CMK (cell line): ENCODE results near the gene TC2N.
"Not testable (repeated sequence)": the region's sequence is repeated elsewhere in the genome, so short reads cannot be mapped to it uniquely, and the experiment has no call there.

Source experiments
- DNase-seq: peaks from one replicate; pipeline ENCODE4 v3.0.0-alpha.2; 2010; ENCODE audit warnings: low read depth

TC2N gene

DNA sequence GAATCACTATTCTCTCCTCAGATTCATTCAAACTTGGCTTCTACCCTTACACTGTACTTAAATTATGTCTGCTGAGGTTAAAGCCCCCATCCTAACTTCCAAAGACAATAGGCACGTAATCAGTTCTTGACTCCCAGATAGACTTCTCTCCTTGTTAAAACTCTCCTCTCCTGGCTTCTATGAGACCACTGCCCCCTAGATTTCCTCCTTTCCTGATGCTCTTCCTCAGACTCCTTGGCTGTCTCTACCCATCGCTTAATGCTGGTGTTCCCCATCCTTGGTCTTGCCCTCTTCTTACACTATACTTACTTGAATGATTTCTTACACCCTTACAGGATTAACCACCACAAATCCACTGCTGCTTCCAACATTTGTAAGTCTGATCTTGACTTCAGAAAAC lies 32.8 kb downstream of the TC2N start:
- DNase-seq = no peak

DNA sequence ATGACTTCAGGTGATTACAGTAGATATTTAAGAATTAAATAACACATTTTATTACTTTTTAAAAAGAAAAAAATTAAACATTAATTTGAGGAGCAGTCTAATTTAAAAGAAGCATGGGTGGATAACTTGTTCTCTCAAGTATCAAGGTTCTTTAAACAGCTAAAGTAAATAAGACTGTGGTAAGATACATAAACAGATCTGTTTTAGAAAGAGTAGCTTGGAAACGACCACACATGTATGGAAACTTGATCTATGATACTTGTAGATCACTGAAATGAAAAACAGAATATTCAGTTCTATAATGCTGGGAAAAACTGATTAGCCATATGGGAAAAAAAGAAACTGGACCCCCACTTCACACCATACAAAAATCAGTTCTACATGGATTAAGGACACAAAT lies 36.0 kb downstream of the TC2N start:
- DNase-seq = no peak

DNA sequence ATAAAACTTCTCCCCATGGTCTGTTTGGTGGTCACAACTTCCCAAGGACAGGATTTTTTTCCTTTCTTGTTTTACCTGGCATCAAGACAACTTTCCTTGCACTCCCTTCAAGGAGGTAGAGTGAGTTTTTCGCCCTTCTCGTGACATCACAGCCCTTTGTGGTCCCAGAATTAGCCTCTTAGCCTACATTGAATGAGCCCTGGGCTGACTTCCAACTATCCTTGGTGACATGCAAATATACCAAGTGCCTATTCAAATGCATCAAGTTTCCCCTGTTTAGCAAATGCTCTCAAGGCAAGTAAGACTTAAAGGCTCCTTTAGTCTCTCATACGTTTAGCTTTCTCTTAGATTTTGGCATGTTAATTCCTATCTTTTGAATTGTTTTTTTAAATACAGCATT lies 36.6 kb downstream of the TC2N start:
- DNase-seq = no peak

DNA sequence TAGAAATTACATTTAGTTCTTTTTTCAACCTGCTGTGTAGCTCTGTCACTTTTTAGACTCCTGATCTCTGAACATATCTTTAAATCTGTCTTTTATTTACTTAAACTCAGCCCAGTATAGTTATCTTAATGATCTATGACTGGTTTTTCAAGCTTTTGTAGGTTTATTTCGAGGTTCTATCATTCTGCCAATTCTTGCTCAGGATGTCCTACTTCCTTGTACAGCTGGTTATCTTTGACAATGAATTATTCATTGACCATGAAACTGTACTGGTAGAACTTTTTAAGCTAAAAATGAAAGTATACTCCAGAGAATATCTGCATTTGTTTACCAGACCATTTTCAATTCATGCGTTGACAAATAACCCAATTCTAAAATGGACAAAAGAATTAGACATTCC lies 37.8 kb downstream of the TC2N start:
- DNase-seq = no peak

DNA sequence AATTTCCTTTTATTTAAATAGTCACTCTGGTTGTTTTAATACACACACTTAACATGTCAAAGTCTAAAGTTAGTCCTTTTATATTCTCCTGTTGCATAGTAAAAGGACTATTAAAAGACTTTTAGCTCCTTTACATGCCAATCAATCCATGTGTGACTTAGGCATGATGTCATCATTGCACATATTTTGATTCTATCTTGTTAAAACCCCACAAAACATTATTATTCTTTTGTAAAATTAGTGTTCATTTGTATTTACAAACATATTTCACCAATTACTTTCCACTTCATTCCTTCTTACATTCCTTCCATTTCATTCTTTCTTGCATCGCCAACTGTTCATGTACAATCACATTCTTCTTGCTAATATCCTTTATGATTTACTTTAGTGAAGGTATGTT lies 39.6 kb downstream of the TC2N start:
- DNase-seq = no peak

DNA sequence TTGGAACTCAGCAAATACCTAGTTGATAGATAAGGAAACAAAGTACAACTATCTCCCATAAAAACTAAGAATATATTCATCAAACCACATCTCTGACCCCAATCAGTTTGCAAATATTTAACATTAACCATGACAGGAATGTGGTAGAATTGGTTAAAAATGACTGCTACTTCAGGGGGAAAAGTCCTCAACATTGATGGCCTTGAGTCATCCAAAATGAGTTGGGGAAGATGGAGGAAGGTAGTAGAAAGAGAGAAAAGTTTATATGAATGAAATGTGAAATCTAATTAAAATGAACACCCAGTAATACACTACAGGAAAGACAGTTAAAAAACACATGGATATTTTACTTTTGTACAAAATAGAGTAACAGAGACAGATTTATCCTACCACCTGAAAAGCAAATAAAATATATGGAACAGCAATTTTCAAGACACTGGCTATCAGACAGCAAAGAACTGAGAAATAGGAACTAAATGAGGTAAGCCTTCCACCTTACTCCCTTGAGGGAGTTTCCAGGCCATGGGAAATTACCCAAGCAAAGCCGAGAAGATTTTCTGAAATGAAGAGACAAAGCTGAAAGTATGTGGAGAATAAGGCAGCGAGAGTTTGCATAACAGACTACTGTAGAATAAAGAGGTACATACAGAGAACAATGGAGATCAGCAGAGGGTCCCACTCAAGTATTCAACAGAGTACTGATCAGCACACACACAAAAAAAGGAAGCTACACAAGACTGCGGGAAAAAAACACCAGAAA lies 49.6 kb downstream of the TC2N start:
- no peak for DNase-seq

DNA sequence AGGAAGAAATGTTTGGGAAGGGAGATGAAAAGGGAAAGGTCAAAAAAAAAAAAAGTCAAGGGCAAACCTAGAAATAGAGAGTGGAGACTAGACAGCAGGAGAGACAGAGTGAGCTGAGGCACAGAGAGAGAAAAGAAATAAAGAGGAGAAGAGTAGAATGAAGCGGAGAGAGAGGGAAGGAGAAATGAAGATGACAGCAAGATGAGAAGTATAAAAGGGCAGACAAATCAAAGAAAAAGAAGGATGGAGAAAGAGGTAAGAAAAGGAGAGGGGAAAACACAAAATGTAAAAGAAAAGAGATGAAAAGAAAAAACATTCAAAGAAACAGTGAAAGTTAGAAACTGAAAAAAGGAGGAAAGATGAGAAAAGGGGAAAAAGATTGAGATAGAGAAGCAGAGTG lies 53.0 kb downstream of the TC2N start:
- DNase-seq = no peak

DNA sequence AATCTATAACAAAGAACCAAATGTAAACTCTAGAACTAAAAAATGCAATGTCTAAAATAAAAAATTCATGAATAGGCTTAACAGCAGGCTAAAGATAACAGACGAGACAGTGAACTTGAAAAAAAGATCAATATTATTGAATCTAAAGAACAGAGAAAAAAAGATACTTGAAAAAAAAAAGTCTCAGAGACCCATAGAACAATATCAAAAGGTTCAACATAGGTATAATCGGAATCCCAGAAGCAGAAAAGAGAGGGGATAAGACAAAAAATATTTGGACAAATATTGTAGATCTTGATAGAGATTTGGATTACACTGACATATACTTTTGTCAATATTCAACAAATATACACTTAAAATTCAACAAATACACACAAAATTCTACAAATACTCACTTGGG lies 56.6 kb downstream of the TC2N start:
- no peak for DNase-seq

DNA sequence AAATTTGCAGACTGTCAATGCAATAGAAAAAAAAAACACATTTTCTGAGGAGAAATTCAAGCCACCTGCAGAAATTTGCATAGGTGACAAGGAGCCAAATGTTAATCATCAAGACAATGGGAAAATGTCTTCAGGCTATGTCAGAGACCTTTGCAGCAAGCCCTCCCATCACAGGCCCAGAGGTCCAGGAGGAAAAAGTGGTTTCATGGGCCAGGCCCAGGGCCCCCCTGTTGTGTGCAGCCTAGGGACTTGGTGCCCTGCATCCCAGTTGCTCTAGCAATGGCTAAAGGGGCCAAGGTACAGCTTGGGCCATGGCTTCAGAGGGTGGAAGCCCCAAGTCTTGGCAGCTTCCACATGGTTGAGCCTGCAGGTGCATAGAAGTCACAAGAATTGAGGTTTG lies 60.6 kb downstream of the TC2N start:
- no peak for DNase-seq

DNA sequence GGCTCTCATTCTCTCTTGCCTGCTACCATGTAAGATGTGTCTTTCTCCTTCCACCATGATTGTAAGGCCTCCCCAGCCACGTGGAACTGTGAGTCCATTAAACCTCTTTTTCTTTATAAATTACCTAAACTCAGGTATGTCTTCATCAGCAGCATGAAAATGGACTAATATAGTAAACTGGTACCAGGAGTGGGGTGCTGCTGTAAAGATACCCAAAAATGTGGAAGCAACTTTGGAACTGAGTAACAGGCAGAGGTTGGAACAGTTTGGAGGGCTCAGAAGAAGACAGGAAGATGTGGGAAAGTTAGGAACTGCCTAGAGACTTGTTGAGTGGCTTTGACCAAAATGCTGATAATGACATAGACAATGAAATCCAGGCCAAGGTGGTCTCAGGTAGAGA lies 61.2 kb downstream of the TC2N start:
- DNase-seq = not testable (repeated sequence)

DNA sequence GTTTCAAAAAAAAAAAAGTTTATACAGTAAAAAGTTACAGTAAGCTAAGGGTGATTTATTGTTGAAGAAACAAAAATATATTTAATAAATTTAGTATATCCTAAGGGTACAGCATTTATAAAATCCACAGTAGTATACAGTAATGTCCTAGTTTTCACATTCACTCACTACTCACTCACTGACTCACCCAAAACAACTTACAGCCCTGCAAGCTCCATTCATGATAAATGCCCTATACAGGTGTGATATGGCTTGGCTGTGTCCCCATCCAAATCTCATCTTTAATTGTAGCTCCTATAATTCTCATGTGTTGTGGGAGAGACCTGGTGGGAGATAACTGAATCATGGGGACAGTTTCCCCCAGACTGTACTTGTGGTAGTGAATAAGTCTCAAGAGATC lies 61.7 kb downstream of the TC2N start:
- DNase-seq = no peak

DNA sequence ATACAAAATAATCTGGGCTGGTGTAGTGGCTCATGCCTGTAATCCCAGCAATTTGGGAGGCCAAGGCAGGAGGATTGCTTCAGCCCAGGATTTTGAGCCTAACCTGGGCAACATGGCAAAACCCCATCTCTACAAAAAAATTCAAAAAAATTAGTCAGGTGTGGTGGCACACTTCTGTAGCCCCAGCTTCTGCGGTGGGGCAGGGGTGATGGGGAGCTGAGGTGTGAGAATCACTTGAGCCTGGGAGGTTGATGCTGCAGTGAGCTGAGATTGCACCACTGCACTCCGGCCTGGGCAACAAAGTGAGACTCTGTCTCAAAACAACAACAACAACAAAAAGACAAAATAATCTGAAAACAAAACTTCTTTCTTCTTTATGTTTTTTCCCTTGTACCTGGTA lies 66.0 kb downstream of the TC2N start:
- no peak for DNase-seq

DNA sequence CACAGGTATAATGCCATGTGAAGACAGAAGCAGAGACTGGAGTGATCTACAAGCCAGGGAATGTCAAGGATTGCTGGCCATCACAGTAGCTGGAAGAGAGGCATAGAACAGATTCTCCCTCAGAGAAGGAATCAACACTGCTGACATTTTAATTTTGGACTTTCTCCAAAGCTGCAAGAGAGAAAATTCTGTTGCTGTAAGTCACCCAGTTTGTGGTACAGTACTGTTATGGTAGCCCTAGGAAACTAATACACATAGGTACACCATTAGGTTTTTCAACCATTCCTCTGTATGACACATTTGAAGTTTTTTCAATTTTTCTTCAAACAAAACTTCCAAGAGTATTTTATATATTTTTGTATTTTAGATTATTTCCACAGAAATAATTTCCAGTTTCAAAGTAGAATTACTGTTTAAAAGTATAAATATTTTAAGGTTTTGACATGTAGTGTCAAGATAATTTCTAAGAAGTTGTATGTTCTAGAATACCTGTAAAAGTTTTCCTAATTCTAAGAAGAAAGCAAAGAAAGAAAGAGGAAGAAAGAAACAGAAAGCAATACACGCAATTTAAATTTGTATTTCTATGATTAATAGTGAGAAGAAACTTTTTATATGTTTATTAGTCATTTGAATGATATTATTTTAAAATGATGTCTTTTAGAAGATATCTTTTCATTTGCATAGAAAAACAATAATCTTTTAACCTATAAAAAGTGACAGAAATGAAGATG lies 70.6 kb downstream of the TC2N start:
- DNase-seq = no peak

DNA sequence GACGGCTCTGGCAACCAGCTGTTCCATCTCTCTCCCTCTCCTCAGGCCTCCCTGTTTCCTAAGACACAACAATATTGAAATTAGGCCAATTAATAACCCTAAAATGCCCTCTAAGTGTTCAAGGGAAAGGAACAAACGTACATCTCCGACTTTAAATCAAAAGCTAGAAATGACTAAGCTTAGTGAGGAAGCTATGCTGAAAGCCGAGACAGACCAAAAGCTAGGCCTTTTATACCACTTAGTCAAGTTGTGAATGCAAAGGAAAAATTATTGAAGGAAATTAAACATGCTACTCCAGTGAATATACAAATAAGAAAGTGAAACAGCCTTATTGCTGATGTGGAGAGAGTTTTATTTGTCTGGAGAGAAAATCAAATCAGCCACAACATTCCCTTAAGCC lies 73.6 kb downstream of the TC2N start:
- no peak for DNase-seq

DNA sequence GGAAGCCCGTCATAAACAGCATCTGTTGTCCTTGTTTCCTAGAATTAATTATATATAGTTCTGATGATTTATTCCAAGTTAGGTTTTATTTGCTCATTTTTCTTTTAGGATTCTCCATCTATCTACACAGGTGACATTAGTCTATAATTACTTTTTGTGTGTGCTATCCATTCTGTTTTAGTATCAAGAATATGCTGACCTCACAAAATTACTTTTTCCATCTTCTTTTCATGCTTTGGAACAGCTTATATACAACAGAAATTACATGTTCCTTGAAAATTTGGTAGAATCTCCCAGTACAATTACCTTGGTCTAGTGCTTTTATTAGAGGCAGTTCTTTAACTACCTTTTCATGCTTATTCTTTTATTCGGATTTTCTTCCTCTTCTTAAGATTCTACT lies 81.1 kb downstream of the TC2N start:
- no peak for DNase-seq

DNA sequence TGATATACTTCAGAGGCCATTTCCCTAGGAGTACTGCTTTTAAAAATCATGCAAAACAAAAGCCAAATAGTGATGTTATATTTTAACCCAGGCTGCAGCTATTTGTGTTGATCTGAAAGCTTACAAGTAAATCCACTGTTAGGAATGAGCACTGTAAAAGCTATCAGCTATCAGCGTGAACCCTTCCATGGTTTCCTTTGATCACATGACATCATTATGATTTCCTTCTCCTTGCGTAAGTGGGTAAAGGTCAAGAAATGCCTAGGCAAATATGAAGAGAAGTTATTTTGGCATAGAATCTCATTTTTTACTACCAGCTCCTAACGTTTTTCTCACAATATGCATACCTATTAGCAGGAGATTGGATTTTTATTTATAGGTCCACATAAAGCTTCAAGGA lies 86.9 kb downstream of the TC2N start:
- DNase-seq = no peak

DNA sequence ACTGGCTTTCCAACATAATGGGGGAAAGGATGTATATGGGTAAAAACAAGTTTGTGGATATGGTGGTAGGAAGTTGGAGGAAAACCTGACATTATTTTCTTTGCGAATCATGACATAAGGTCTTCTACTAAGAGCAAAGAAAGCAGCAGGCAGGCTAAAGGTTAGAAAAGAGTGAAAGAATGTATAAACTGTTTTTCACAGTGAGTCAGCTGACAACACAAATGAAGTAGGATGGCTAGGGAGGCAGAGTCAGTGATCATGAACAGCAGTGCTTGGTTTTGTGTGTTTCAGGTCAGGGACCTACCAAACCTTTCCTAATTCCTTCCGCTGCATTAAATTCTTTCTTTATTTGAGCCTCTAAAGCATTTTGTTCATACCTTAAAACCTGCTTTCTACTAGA lies 89.1 kb downstream of the TC2N start:
- no peak for DNase-seq

DNA sequence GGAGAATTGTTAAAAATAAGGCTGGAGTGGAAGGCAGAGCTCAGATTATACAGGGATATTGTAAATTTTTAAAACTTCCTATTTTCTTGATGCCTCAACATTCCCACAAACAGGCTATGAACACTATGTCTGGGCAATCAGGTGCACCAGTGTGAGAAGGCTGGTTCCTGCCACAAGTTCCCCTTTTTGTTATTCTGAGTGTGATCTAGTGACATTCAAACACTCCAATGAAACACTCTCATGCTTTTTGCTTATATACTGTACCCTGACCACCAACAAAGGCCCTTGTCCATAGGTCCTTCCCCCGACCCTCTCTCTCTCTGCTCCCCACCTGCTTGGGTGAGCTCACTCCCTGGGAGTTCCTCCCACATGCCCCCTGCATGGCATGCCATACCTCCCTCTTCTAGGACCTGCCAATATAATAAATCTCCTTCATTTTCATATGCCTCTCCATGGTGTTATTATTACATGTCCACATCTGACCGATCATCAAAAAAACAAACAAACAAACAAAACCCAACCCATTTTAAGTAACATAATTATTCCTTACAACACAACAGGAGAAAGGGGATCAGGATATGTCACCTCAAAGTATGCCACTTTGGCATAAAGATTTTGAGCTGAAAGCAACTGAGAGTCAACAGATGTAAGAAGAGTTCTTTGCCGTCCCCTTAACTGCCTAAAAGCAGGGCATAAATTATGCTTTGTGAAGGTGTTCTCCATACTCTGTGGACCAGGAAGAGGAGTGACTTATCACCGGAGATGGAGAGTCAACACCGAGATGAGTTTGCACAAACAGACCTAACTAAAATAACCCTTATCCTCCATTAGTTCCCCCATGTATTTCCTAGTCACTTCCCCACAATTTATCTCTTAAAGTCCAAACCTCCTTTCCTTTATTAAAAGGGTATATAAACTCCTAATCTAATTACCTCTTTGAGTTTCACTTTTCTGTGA lies 92.9 kb downstream of the TC2N start:
- no peak for DNase-seq

DNA sequence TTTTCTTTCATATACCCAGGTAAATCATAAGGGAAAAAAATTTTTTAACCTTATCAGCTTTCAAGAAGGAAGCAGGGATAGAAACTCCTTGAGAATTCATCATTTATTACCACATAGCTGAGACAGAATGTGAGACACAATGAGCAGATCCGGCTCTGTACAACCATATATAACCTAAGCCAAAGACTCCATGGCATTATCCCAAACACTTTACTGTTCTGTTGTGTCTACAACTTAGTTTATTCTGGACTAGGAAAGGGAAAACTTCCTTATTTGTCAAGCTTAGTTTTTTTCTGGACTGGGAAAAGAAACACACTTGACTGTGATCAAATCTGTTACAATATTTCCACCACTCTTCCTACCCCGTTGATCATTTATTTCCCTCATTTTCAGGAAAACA lies 97.2 kb downstream of the TC2N start:
- DNase-seq = no peak

DNA sequence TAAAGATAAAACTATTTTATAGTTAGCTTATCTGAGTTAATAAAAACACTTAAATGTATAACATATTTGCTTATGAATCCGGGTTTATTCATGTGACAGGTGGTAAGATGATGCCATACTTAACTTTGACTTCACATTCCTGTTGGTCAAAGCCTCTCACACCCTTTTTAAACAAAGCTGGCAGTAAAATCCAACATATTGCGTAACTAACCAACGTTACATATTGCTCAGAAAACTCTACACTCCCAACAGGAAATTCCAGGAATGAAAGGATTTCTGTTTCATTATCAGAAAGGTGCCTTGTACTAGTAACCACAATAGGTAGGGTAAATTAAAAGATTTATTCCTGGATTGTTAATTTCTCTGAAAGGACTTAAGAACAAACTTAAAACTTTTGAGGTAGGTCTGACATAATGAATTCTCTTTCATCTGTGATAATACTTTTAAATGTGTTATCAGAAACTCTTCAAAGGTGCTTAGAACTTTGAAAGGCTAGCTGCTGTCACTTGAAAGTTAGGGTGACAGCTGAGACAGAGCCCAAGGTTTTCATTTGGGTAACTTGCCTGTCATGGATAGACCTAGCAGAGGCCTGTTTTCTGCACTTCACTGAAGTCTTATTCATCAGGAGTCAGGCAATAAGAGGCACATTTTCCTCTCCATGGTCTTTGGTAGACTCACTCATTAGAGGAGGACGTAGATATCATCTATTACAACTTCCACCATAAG lies 111.6 kb downstream of the TC2N start:
- DNase-seq = no peak

DNA sequence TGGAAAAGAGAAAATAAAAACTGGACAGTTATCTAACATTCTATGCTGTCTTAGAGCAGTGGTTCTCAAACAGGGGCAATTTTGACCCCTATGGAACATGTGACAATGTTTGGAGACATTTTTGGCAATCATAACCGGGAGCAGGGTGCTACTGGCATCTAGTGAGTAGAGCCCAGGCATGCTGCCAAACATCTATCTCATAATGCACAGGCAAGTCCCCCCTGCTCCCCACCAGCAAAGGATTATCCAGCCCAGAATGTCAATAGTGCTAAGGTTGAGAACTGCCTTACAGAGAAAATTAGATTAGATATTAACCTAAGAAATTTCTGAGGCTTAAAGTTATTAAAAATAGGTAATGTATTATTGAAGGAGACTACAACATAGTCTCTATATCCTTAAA lies 112.5 kb downstream of the TC2N start:
- no peak for DNase-seq

DNA sequence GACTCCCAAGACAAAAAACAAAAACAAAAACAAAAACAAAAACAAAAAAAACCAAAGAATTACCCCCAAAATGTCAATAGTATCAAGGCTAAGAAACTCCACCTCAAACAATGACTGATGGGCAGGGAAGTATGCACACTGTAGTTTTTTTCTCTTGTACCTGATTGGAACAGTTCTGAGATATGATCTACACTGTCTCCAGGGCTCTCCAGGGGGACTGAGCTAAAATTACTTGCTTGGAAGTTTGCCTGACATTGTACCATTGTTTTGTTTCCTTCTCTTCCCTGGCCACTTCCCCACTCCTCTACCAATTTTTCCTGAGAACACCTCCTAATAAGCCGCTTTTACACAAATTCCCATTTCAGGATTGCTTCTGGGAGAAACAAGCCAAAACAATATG lies 113.2 kb downstream of the TC2N start:
- DNase-seq = no peak
